Occipital lobe (tissue), 2 donors: ENCODE measurements around the gene LIMCH1. TPM values are rescaled to one million over a fixed set of nuclear protein-coding genes. Genes with fewer than 3 reads are reported as not detected.

ENCODE experiments used
- DNase-seq: peaks from one replicate; lab custom pipeline; 2025; lab: John Stamatoyannopoulos, UW
- total RNA-seq: library from RNA; depleted of rRNA; stranded (reverse); fragments of >200 nt; gene quantifications from one replicate; pipeline ENCODE4 v1.2.3, GENCODE V29; 2014

Gene LIMCH1
- total RNA-seq, 1 donor from 2014 or later: 175 TPM

- no peak for DNase-seq
These were observed 30.4 kb downstream of the LIMCH1 start for GRCh38 chr4:41568363-41568762.

- no peak for DNase-seq
These were observed 32.0 kb downstream of the LIMCH1 start for GRCh38 chr4:41569961-41570360.

GRCh38 chr4:41571422-41571821, 33.5 kb downstream of the LIMCH1 start:
- no peak for DNase-seq

GRCh38 chr4:41572516-41572915, 34.6 kb downstream of the LIMCH1 start:
- no peak for DNase-seq

- no peak for DNase-seq
These were observed 35.0 kb downstream of the LIMCH1 start for GRCh38 chr4:41572956-41573355.

GRCh38 chr4:41573502-41574001, 35.6 kb downstream of the LIMCH1 start:
- no peak for DNase-seq

GRCh38 chr4:41575207-41575606, 37.2 kb downstream of the LIMCH1 start:
- no peak for DNase-seq

- no peak for DNase-seq
These were observed 37.7 kb downstream of the LIMCH1 start for GRCh38 chr4:41575665-41576064.

- no peak for DNase-seq
These were observed 41.1 kb downstream of the LIMCH1 start for GRCh38 chr4:41579043-41579442.

GRCh38 chr4:41579526-41579925, 41.6 kb downstream of the LIMCH1 start:
- no peak for DNase-seq

- DNase-seq: no peak
These were observed 42.0 kb downstream of the LIMCH1 start for GRCh38 chr4:41580007-41580406.

- DNase-seq: no peak
These were observed 48.8 kb downstream of the LIMCH1 start for GRCh38 chr4:41586675-41587225.

- DNase-seq: no peak
These were observed 49.3 kb downstream of the LIMCH1 start for GRCh38 chr4:41587286-41587685.

GRCh38 chr4:41590591-41590990, 52.6 kb downstream of the LIMCH1 start:
- no peak for DNase-seq

- peak; percentile 47 for DNase-seq
These were observed 56.5 kb downstream of the LIMCH1 start for GRCh38 chr4:41594432-41594831.

GRCh38 chr4:41597494-41597893, 59.5 kb downstream of the LIMCH1 start:
- DNase-seq: no peak

- DNase-seq: no peak
These were observed 60.6 kb downstream of the LIMCH1 start for GRCh38 chr4:41598580-41598979.

- no peak for DNase-seq
These were observed 61.3 kb downstream of the LIMCH1 start for GRCh38 chr4:41599192-41599786.

GRCh38 chr4:41600243-41600912, 62.4 kb downstream of the LIMCH1 start:
- no peak for DNase-seq

- DNase-seq: no peak
These were observed 63.1 kb downstream of the LIMCH1 start for GRCh38 chr4:41601025-41601424.

GRCh38 chr4:41602113-41602512, 64.2 kb downstream of the LIMCH1 start:
- no peak for DNase-seq

GRCh38 chr4:41602886-41603498, 65.0 kb downstream of the LIMCH1 start:
- no peak for DNase-seq
